NCI-H524 (cell line): ENCODE data around the gene LYZ.

Experiments
- DNase-seq, 2 experiments: peaks; one replicate each; lab custom pipeline; 2025; lab: John Stamatoyannopoulos, UW

LYZ gene

DNA sequence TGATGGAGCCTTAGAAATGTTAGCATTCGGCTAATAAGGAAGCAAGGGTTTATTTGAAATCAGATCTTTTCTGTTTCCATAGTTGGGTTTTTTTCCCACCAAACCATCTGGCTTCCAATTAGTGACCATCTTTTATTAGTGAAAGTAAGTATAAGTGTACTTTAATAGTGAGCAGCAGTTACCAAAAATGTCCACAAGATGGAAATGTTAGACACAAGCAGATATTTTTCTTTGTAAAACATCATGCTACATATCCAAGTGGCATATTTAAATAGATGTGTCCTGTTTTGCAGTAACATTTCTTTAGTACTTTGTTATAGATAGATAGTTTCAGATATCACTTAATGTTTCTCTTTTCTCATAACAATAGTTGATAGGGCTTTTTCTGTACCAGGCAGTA is 40.2 kb downstream of the LYZ start:
- peak; percentile 72 to 92 for DNase-seq

DNA sequence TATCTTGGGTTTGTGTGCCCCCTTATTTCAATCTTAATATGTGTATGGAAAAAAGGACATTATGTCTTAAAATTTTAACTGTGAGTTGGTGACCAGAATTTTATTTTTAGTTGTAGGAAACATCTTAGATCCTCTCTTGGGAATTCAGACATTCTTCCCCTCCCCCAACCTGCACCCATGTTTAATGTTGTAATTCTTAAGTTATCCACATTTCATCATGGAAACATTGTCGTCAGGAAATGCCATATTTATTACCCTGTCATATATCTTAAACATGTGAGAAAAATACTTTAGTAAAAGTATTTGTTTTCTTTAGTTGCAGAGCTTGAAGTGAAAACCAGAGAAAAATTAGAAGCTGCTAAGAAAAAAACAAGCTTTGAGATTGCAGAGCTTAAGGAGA is 41.6 kb downstream of the LYZ start:
- no peak for DNase-seq

DNA sequence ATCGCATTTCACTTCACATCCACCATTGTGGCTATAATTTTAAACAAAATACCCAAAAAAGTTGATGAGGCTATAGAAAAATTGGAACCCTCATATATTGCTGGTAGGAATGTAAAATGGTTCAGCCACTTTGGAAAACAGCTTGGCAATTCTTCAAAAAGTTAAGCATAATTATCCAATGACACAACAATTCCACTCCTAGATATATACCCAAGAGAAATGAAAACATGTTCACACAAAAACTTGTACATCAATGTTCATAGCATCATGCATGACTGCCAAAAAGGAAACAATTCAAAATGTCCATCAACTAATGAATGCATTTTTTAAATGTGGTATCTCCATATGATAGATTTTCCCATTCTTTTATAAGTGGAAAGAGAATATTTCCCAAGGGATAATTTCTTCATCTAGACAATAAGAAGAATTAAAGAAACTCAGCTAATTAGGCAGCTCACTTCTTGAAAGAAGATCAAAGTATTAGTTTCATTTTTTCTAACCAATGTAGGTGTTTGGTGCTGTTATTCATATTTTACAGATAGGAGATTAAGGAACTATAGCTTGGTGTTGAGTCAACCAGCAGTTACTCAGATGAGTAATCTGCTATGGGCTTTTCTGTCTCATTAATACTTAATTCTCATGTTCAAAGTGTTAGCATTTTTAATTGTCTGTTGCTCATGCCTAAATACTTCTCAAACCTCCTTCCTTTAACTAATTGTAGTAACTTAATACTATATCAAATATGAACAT is 44.2 kb downstream of the LYZ start:
- DNase-seq = no peak

DNA sequence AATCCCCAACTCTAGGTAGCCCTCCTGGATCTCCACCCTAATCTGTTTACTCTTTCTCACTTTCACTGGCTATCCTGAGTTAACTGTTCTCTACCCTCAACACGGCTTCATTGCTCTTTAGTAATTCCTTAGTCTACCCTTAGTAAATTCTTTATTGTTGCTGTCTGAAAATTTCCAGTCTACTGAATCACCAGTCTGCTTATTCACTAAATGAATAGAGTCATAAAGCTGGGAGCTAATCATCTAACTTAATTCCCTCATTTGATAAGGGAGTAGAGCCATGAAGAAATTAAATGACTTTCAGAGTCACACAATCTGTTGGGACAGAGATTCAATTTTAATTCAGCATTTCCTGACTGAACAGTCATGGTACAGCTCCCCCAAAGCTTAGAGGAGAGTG is 47.9 kb downstream of the LYZ start:
- no peak for DNase-seq

DNA sequence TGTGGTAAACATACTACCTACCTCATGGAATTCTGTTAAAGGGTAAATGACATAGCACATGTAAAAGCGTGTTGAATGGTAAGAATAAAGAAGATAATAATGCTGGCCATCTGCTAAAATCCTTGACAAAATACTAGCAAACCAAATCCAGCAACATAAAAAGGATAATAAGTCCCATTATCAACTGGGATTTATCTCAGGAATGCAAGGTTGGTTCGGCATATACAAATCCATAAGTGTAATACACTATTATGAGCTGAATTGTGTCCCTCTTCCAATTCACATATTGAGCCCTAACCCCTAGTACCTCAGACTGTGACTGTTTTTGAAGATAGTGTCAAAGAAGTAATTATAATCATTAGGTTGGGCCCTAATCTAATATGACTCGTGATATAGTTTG is 48.8 kb downstream of the LYZ start:
- DNase-seq = no peak

DNA sequence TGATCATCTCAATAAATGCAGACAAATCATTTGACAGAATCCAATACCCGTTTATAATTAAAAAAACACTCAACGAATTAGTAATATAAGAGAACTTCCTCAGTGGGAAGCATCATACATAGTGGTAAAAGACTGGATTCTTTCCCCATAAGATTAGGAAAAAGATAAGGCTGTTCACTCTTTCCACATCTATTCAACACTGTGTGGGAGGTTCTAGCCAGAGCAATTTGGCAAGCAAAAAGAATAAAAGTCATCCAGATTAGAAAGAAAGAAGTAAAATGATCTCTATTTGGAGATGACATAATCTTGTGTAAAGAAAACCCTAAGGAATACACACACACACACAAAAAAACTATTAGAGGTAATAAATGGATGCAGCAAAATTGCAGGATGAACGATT is 49.8 kb downstream of the LYZ start:
- DNase-seq = no peak

DNA sequence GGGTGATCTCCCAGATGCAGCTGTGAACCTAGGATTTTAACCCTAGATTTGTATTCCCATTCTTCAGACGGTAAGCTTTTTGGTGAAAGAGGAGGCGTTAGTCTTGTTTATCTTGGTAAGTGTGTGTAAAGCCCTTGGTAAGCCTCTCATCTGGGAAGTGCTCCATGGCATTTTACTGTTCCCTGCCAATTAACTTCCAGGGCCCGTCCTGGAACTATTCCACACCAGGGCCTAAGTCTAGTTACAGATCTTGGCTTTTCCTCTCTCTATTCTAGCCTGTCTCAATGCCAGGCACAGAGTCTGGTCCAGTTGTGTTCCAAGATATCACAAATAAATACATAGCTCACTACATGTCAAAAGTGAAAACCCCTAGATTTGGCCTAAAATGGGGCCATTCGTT is 53.8 kb downstream of the LYZ start:
- DNase-seq = no peak
